Heart right ventricle (tissue), 16 donors: ENCODE data around the gene NCR2. TPM values are rescaled to one million over a fixed set of nuclear protein-coding genes. Genes with fewer than 3 reads are reported as not detected.

Experiments used
- ATAC-seq, 8 donors: fragments of 200-7000 bp; cut with Tn5 transposase; one replicate each; pipeline ENCODE4 v1.9.1; 2020; ENCODE audit warnings: mild to moderate bottlenecking in 8 of 8, moderate library complexity in 8 of 8, moderate number of reproducible peaks in 1 of 8
- DNase-seq, 2 donors: peaks; one replicate each; pipeline ENCODE4 v3.0.0-alpha.2; 2020
- H3K27ac ChIP-seq, 10 donors: fragments of 200-600 bp; sonication (generic) in 2 of 10; one replicate each; pipeline versions ENCODE4 v1.5.0 to v1.8.0; 2020 to 2022; ENCODE audit warnings: mild to moderate bottlenecking in 3 of 10
- H3K27me3 ChIP-seq, 7 donors: fragments of 200-600 bp; one replicate each; pipeline ENCODE4 v1.8.0; 2021 to 2022; ENCODE audit warnings: mild to moderate bottlenecking in 2 of 7
- H3K36me3 ChIP-seq, 9 donors: fragments of 200-600 bp; sonication (generic) in 1 of 9; one replicate each; pipeline versions ENCODE4 v1.5.0 to v1.8.0; 2020 to 2022; ENCODE audit warnings: mild to moderate bottlenecking in 2 of 9
- H3K4me1 ChIP-seq, 9 donors: fragments of 200-600 bp; sonication (generic) in 1 of 9; one replicate each; pipeline versions ENCODE4 v1.5.0 to v1.8.0; 2020 to 2022; ENCODE audit warnings: mild to moderate bottlenecking in 4 of 9
- H3K4me3 ChIP-seq, 10 donors: fragments of 200-600 bp; sonication (generic) in 2 of 10; one replicate each; pipeline versions ENCODE4 v1.5.0 to v1.8.0; 2020 to 2022; ENCODE audit warnings: mild to moderate bottlenecking in 7 of 10, moderate library complexity in 2 of 10
- H3K9me3 ChIP-seq, 11 donors: fragments of 200-600 bp in 10 of 11; sonication (generic) in 2 of 11; one replicate each; pipeline versions ENCODE4 v1.5.0 to v1.8.0; 2013 to 2022; ENCODE audit warnings: mild to moderate bottlenecking in 2 of 11, control low read depth in 1 of 11, moderate library complexity in 1 of 11
- WGBS, 2 donors: extraction: QIAGEN DNeasy Blood & Tissue Kit; methylation state at CpG; one replicate each; pipeline ENCODE4 v1.1.7; 2013; ENCODE audit warnings: inconsistent platforms in 1 of 2; 5-methylcytosine and 5-hydroxymethylcytosine counted together
- intact Hi-C, 10 donors: fragments of 100-400 bp; cut with DNase I; formaldehyde crosslinking; loops; one replicate each; pipeline versions ENCODE4 v1.11.1 to v1.14.2; 2022
- polyA plus RNA-seq, 2 donors: library from polyadenylated mRNA; stranded (reverse); fragments of 200-250 nt; gene quantifications; one replicate each; pipeline ENCODE4 v1.2.3, GENCODE V29; 2013
- total RNA-seq, 10 donors: library from RNA; stranded (reverse); fragmentation: NEBNext Ultra II Directional in 3 of 10; extraction: Animal tissue kit (Norgen Biotek cat#: 25700) in 3 of 10; gene quantifications; one replicate each; pipeline versions ENCODE4 v1.2.1 to v1.2.4, GENCODE V29; 2021 to 2023
- TF ChIP-seq, protein P1 (sequence below), 9 donors: fragments of 200-600 bp; sonication (generic) in 2 of 9; IDR thresholded peaks; one replicate each; pipeline versions ENCODE4 v1.5.0 to v1.8.0; 2021 to 2022; ENCODE audit warnings: antibody characterized with exemption in 9 of 9, mild to moderate bottlenecking in 5 of 9, moderate library complexity in 1 of 9
- donor health status: Arrhythmogenic right ventricular cardiomyopathy.
- donor health status: ischemic (EF 13 %, LVEDD 7.1; RV severe dilation, severe dysfunction).
- donor health status: healthy with polysubstance abuse.
- donor health status: DM: no; HTN: yes; CAD: no.
- donor health status: DM: no; HTN: no; CAD: no.
- donor health status: ischemic (EF 25% LVEDD 6.9; RV normal size, moderate dysfunction).
- donor health status: ischemic (EF 25% LVEDD 5.7; RV mildly dilated, moderate dysfunction).
- donor health status: healthy.
- donor health status: DM: yes; HTN: yes; CAD: no.
- donor health status: Ischemic cardiomyopathy.
- donor health status: ischemic (EF 35%, LVEDD 5.7; RV mildly dilated, moderate dysfunction).
- donor health status: nonischemic (EF 11% LVEDD 7.7; RV severe dilation, severe dysfunction).
- donor health status: DM: yes; HTN: yes; CAD: no.
- donor health status: PGD.
- donor health status: ischemic (EF 29% LVEDD 5.4; RV normal size, mild dysfunction).
- donor health status: nonischemic (EF 23%, LVEDD 6.1; RV moderate dilation, normal function).

NCR2 gene
- total and polyA plus RNA-seq, 12 donors: not detected

DNA sequence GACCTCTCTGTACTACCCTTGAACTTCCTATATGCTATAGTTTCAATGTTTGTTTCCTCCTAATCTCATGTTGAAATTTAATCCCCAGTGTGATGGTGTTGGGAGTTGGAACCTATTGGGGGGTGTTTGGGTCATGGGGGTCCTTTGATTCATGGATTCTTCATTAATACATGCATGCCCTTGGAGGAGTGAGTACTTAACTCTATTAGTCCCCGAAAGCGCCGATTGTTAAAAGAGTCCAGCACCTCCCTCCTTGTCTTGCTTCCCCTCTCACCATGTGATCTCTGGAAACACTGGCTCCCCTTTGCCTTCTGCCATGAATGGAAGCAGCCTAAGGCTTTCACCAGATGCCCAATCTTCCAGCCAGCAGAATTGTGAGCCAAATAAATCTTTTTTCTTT lies 31.7 kb downstream of the NCR2 start:
- TF ChIP-seq, protein P1, sequence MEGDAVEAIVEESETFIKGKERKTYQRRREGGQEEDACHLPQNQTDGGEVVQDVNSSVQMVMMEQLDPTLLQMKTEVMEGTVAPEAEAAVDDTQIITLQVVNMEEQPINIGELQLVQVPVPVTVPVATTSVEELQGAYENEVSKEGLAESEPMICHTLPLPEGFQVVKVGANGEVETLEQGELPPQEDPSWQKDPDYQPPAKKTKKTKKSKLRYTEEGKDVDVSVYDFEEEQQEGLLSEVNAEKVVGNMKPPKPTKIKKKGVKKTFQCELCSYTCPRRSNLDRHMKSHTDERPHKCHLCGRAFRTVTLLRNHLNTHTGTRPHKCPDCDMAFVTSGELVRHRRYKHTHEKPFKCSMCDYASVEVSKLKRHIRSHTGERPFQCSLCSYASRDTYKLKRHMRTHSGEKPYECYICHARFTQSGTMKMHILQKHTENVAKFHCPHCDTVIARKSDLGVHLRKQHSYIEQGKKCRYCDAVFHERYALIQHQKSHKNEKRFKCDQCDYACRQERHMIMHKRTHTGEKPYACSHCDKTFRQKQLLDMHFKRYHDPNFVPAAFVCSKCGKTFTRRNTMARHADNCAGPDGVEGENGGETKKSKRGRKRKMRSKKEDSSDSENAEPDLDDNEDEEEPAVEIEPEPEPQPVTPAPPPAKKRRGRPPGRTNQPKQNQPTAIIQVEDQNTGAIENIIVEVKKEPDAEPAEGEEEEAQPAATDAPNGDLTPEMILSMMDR (IDR thresholded peaks at IDR 0.05): no peak
- Histone ChIP-seq H3K4me1 (peaks cover 0 to 20% (median 12%) of the 10 kb centered on the region in 9 donors), H3K27ac (no peak overlapping the region), H3K36me3 (no peaks in the 10 kb centered on the region), H3K27me3 (peaks cover 0 to 96% (median 60%) of the 10 kb centered on the region in 7 donors), H3K4me3 (no peak overlapping the region), H3K9me3 (peaks cover 0 to 5% (median under 1%) of the 10 kb centered on the region in 11 donors)
- DNase-seq: no peak
- ATAC-seq: no peak
- intact Hi-C loops: loop anchor here in 9 of 10 donors (2.0 to 10.0 kb wide), 11 partner anchors 55 to 418 kb away; partner anchors contain the start of genes FRS3 (in 3 of the 9), PRICKLE4 (in 2 of the 9) and TOMM6 (in 2 of the 9)
- 76 to 78% methylated on average over 3 of the region's 3 CpGs for WGBS, 2 donors

DNA sequence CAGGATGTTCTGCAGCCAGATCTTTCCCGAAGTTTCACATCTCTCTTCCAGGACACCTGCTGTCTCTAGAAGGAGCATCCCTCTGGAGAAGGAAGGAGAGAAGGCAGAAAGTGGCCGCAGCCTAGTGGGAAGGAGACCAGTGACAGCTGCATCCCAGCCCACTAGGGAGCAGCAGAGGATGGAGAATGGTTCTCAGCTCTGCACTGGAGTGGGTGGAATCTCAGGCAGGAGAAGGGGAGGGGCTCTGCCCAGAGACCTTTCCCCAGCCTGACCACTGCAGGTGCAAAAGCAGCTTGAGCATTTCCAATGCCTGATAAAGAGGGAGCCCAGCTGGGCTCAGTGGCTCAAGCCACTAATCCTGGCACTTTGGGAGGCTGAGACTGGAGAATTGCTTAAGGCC lies 32.3 kb downstream of the NCR2 start:
- intact Hi-C loops: loop anchor here (2.0 to 10.0 kb wide), 13 partner anchors 55 to 417 kb away; partner anchors contain the start of genes FRS3 (in 3 of the 10), PRICKLE4 (in 2 of the 10) and TOMM6 (in 2 of the 10)
- peak in 7 of 8 donors; percentile 59 to 80 (median 76) for ATAC-seq
- 4 to 5% methylated on average over 2 of the region's 2 CpGs for WGBS, 2 donors
- no peak overlapping the region for H3K4me3 ChIP-seq
- H3K27ac ChIP-seq: no peak overlapping the region
- peak; percentile 25 to 56 for DNase-seq
- H3K4me1 ChIP-seq: peaks cover 0 to 26% (median 16%) of the 10 kb centered on the region in 9 donors
- TF ChIP-seq, protein P1 (IDR thresholded peaks at IDR 0.05): peak; percentile 20 to 76 (median 59)
- peaks cover 0 to 96% (median 66%) of the 10 kb centered on the region in 7 donors for H3K27me3 ChIP-seq
- no peaks in the 10 kb centered on the region for H3K9me3 ChIP-seq
- no peaks in the 10 kb centered on the region for H3K36me3 ChIP-seq

DNA sequence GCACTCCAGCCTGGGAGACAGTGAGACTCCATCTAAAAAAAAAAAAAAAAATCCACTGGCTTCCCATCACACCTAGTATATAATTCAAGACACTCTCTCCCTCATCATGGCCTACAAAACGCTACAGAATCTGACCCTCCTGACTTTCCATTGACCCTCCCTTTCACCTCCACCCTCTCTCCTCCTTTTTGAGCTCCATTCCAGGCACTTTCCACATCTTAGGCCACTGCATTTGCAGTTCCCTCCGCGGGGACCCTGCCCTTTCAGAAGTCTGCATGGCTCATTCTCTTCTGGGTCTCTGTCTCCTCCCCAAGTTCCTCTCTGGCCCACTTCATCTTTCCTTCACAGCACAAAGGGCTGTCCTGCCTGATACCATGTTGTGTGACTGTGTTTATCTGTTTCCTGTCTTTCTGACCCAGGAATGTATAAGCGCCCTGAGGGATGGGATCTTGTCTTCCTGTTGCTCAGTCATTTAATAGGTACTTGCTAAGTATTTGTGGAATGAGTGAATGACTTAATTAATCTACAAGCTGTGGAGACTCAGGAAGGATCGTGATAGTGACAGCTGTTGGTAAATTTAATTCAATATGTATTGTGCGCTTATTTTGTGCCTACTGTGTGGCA lies 35.2 kb downstream of the NCR2 start:
- Histone ChIP-seq H3K4me3 (no peak overlapping the region), H3K9me3 (no peaks in the 10 kb centered on the region), H3K27me3 (peaks cover 15 to 97% (median 82%) of the 10 kb centered on the region in 7 donors), H3K36me3 (no peaks in the 10 kb centered on the region), H3K27ac (no peak overlapping the region), H3K4me1 (peaks cover 5 to 53% (median 42%) of the 10 kb centered on the region in 9 donors)
- intact Hi-C loops: loop anchor here in 6 of 10 donors (1.0 to 10.0 kb wide), 7 partner anchors 47 to 312 kb away; no protein-coding TSS in a partner anchor
- no peak for DNase-seq
- ATAC-seq: no peak
- 63 to 68% methylated on average over 6 of the region's 6 CpGs for WGBS, 2 donors
- TF ChIP-seq, protein P1 (IDR thresholded peaks at IDR 0.05): no peak

DNA sequence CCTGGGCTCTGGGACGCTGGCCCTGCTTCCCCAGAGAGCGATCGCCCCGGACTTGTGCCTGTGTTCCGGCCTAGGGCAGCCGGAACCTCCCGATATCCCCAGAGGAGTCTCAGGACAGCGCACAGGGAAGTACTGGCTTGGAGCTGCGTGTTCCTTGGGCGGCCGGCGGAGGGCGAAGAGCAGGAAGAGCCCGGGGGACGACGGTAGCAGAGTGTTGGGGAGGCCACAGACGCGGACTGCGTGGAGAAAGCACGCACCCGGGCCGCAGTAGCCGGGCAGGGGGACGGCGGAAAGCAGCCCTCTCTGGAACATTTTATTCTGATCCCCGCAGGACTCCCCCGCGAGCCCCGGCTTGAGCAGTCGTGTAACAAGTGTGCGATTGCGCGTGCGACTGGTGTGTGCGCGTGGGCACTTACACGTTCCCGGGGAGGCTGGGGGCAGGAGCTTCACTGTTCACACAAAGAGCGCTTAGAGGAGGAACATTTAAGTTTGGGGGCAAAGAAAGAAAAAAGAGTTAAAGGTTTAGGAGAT lies 36.1 kb downstream of the NCR2 start:
- DNase-seq: peak; percentile 50 to 55
- intact Hi-C loops: loop anchor here in 6 of 10 donors (1.0 to 10.0 kb wide), 7 partner anchors 46 to 311 kb away; no protein-coding TSS in a partner anchor
- H3K27ac ChIP-seq: peak overlapping the region in 7 of 10 donors; percentile 25 to 77 (median 67)
- peaks cover 5 to 56% (median 45%) of the 10 kb centered on the region in 9 donors for H3K4me1 ChIP-seq
- no peaks in the 10 kb centered on the region for H3K9me3 ChIP-seq
- peak overlapping the region in 9 of 10 donors; percentile 16 to 48 (median 41) for H3K4me3 ChIP-seq
- peaks cover 15 to 97% (median 85%) of the 10 kb centered on the region in 7 donors for H3K27me3 ChIP-seq
- H3K36me3 ChIP-seq: no peaks in the 10 kb centered on the region
- 4 to 5% methylated on average over 39 of the region's 39 CpGs for WGBS, 2 donors
- TF ChIP-seq, protein P1 (IDR thresholded peaks at IDR 0.05): peak in 8 of 9 donors; percentile 5 to 49 (median 31)
- ATAC-seq: peak; percentile 57 to 82 (median 76)
